ENCODE results near the gene CERK. TPM values are rescaled to one million over a fixed set of nuclear protein-coding genes. Genes with fewer than 3 reads are reported as not detected.

CERK gene
- total and polyA plus RNA-seq, 2 of the 8 experiments (the other 6 are each of a cell fraction or from before 2014, with no cell fraction given) = 26.6 to 59.0 TPM

DNA sequence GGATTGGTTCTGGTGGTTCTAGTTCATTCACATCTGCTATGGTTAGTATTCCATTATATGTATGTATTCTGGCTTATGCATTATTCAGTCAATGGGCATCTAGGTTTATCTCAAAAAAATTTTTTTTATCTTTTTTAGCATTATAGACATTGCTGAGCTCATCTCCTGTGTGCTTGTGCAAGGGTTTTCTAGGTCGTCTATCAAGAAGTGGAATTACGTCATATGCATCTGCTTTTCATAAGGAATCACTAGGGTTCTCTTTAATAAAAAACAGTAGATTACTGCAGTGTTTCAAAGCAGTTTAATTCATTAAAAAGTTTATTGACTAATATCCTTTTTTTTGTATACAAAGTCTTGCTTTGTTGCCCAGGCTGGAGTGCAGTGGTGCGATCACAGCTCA, 45.7 kb upstream of the CERK start:
- no peak overlapping the region for H3K23ac ChIP-seq (ENCODE audit: insufficient read length)
- H2BK20ac ChIP-seq (ENCODE audit: low read length) = no peak overlapping the region
- no peak overlapping the region for H4K5ac ChIP-seq (ENCODE audit: insufficient read length, low read depth, low read length)
- ChIA-PET CTCF (ENCODE audit: partially characterized antibody) (interaction anchor here (0.6 to 4.7 kb wide), 4 partner anchors 10 to 53 kb away, joined by 3 to 18 read pairs (median 6); no protein-coding TSS in a partner anchor), POLR2A (ENCODE audit: partially characterized antibody) (interaction anchor here (1.5 kb wide), 1 partner anchor 21 kb away, joined by 4 read pairs; the partner anchor contains the start of gene TBC1D22A)
- H3K4me2 ChIP-seq (ENCODE audit: insufficient read depth in 1 of 2, low read depth in 2 of 2, low read length in 2 of 2) = no peak overlapping the region
- H3K23me2 ChIP-seq (ENCODE audit: low read depth, low read length) = no peaks in the 10 kb centered on the region
- no peak overlapping the region for H3K14ac ChIP-seq (ENCODE audit: insufficient read length)
- H4K20me1 ChIP-seq (replicated peaks in 1 of 2; ENCODE audit: control insufficient read depth in 1 of 2, insufficient read depth in 2 of 2, low read length in 2 of 2) = peaks cover 3 to 9% of the 10 kb centered on the region in 2 experiments
- no peak overlapping the region for H4K8ac ChIP-seq (ENCODE audit: extremely low read depth, insufficient read depth, low read length)
- H3K56ac ChIP-seq (replicated peaks; ENCODE audit: insufficient read length, low read depth, low read length) = no peak overlapping the region
- H3K79me2 ChIP-seq (ENCODE audit: control insufficient read depth in 1 of 2, insufficient read depth in 2 of 2, low read length in 2 of 2) = peaks cover 0 to 59% of the 10 kb centered on the region in 2 experiments; a peak in 2 of 4 replicates
- no peak overlapping the region for H2BK12ac ChIP-seq (ENCODE audit: low read depth, low read length)
- H2BK120ac ChIP-seq (replicated peaks; ENCODE audit: low read depth, low read length) = no peak overlapping the region
- peaks cover 4% of the 10 kb centered on the region; the same call in 1 of the 2 replicates for H3K79me1 ChIP-seq (ENCODE audit: low read depth, low read length)
- H3K27ac ChIP-seq (ENCODE audit: low read depth, low read length) = no peak overlapping the region
- H3K9me3 ChIP-seq (ENCODE audit: insufficient read depth in 2 of 2, low read depth in 1 of 2, low read length in 1 of 2) = no peaks in the 10 kb centered on the region
- H3K4me1 ChIP-seq (replicated peaks in 1 of 4; ENCODE audit: control insufficient read depth in 3 of 4, insufficient read depth in 4 of 4, low read length in 3 of 4) = no peaks in the 10 kb centered on the region
- H3K27me3 ChIP-seq (replicated peaks in 1 of 4; ENCODE audit: control insufficient read depth in 3 of 4, extremely low read depth in 1 of 4, insufficient read depth in 3 of 4, low read length in 3 of 4) = no peaks in the 10 kb centered on the region; a peak in 1 of 7 replicates
- H3K18ac ChIP-seq (ENCODE audit: extremely low read depth, low read length) = no peak overlapping the region
- H2BK5ac ChIP-seq (ENCODE audit: low read depth, low read length) = no peak overlapping the region
- H2AK5ac ChIP-seq (ENCODE audit: low read depth, low read length) = no peak overlapping the region
- H2AFZ ChIP-seq (ENCODE audit: low read length) = no peak overlapping the region
- no peak overlapping the region for H4K91ac ChIP-seq (replicated peaks; ENCODE audit: insufficient read length, low read length)
- no peaks in the 10 kb centered on the region for H3K36me3 ChIP-seq (ENCODE audit: control insufficient read depth in 2 of 4, insufficient read depth in 4 of 4, low read length in 3 of 4)
- no peak for FAIRE-seq
- no peak overlapping the region for H2BK15ac ChIP-seq (ENCODE audit: low read length)
- DNase-seq (ENCODE audit: low read depth in 1 of 2, low spot score in 2 of 2) = no peak
- no peak overlapping the region for H3K4ac ChIP-seq (replicated peaks; ENCODE audit: insufficient read length, low read depth, low read length)
- H3K9ac ChIP-seq (replicated peaks in 1 of 4; ENCODE audit: extremely low read depth in 1 of 4, low read depth in 3 of 4, low read length in 3 of 4) = no peak overlapping the region
- WGBS, 2 experiments (ENCODE audit: extremely low coverage in 1 of 2, insufficient coverage in 1 of 2, insufficient read length in 1 of 2, insufficient replicate concordance in 2 of 2, low coverage in 1 of 2, low lambda C conversion rate in 2 of 2, missing lambda C conversion rate in 1 of 2) = 95% methylated on average over 3 of the region's 3 CpGs; no CpG with 5 or more reads in 1 of the 2 experiments
- no peak overlapping the region for H3K4me3 ChIP-seq (ENCODE audit: extremely low read depth in 1 of 4, insufficient read depth in 2 of 4, low read depth in 3 of 4, low read length in 4 of 4)
- TF ChIP-seq, protein P1, sequence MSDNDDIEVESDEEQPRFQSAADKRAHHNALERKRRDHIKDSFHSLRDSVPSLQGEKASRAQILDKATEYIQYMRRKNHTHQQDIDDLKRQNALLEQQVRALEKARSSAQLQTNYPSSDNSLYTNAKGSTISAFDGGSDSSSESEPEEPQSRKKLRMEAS (IDR thresholded peaks at IDR 0.05) = no peak
- TF ChIP-seq ASH2L (IDR thresholded peaks at IDR 0.05; ENCODE audit: low read length) (no peak), BCL11A (IDR thresholded peaks at IDR 0.05; ENCODE audit: low read depth in 2 of 2, low read length in 2 of 2) (no peak), SAP30 (IDR thresholded peaks at IDR 0.05; ENCODE audit: insufficient read depth, insufficient replicate concordance, low read length) (no peak), CEBPB (IDR thresholded peaks at IDR 0.05; ENCODE audit: low read depth, low read length) (no peak), SIN3A (conservative IDR thresholded peaks at IDR 0.05 in 1 of 2, IDR thresholded peaks at IDR 0.05 in 1 of 2; ENCODE audit: low read depth in 1 of 2, low read length in 2 of 2) (no peak), NANOG (IDR thresholded peaks at IDR 0.05; ENCODE audit: insufficient read depth, low read depth, low read length, poor library complexity, severe bottlenecking) (no peak), KDM4A (IDR thresholded peaks at IDR 0.05; ENCODE audit: low read depth, low read length, severe bottlenecking) (no peak), SP4 (IDR thresholded peaks at IDR 0.05; ENCODE audit: low read length) (no peak), CHD2 (IDR thresholded peaks at IDR 0.05; ENCODE audit: low read length) (no peak), POU5F1 (IDR thresholded peaks at IDR 0.05; ENCODE audit: low read depth, low read length) (no peak), CREB1 (IDR thresholded peaks at IDR 0.05) (no peak)
- TF ChIP-seq, protein P2, sequence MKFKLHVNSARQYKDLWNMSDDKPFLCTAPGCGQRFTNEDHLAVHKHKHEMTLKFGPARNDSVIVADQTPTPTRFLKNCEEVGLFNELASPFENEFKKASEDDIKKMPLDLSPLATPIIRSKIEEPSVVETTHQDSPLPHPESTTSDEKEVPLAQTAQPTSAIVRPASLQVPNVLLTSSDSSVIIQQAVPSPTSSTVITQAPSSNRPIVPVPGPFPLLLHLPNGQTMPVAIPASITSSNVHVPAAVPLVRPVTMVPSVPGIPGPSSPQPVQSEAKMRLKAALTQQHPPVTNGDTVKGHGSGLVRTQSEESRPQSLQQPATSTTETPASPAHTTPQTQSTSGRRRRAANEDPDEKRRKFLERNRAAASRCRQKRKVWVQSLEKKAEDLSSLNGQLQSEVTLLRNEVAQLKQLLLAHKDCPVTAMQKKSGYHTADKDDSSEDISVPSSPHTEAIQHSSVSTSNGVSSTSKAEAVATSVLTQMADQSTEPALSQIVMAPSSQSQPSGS (IDR thresholded peaks at IDR 0.05; ENCODE audit: low read length) = no peak

Measured in H1 (cell line).